Measurements from ENCODE around the gene LRPAP1.

DNA sequence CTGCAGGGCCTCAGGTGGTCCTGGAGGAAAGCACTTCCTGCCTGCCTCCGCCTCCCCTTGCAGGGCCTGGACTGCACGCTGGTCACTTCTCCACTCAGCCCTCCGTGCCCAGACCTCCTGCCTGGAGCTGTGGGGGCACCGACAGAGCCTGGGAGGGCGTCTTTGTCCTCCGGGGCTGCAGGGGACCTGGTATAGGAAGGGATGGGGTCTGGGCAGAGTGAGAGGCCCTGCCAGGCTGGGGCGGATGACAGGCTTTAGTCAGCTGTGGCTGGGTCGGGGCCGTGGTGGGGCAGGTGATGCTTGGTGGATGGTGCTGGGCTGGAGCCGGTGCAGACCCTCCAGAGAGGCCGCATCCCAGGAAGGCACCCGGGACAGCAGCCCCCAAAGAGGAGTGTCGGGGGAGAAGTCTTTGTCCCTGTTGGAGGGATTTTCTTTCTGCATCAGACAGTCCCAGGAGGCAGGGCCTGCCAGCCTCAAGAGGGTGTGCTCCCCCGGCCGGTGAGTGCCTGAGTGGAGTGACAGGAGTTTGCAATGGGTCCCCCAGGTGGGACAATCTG is 67.8 kb downstream of the LRPAP1 start:
- TF ChIP-seq POLR2A (IDR thresholded peaks at IDR 0.05; ENCODE audit: low read depth): no peak
- TF ChIP-seq CTCF (IDR thresholded peaks at IDR 0.05): no peak
- TF ChIP-seq EP300 (IDR thresholded peaks at IDR 0.05): no peak

Measured in esophagus muscularis mucosa (tissue), 4 donors.